Measurements from ENCODE around the gene C9orf85.

Gene C9orf85

GRCh38 chr9:71904076-71904475 lies 7.4 kb upstream of the C9orf85 start:
- DNase-seq (ENCODE audit: insufficient read length, low spot score): no peak
- no peak for FAIRE-seq
- TF ChIP-seq, protein P1, sequence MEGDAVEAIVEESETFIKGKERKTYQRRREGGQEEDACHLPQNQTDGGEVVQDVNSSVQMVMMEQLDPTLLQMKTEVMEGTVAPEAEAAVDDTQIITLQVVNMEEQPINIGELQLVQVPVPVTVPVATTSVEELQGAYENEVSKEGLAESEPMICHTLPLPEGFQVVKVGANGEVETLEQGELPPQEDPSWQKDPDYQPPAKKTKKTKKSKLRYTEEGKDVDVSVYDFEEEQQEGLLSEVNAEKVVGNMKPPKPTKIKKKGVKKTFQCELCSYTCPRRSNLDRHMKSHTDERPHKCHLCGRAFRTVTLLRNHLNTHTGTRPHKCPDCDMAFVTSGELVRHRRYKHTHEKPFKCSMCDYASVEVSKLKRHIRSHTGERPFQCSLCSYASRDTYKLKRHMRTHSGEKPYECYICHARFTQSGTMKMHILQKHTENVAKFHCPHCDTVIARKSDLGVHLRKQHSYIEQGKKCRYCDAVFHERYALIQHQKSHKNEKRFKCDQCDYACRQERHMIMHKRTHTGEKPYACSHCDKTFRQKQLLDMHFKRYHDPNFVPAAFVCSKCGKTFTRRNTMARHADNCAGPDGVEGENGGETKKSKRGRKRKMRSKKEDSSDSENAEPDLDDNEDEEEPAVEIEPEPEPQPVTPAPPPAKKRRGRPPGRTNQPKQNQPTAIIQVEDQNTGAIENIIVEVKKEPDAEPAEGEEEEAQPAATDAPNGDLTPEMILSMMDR (IDR thresholded peaks at IDR 0.05; ENCODE audit: insufficient read depth, missing control alignments): no peak

GRCh38 chr9:71908825-71909224 lies 2.6 kb upstream of the C9orf85 start:
- TF ChIP-seq, protein P1 (IDR thresholded peaks at IDR 0.05; ENCODE audit: insufficient read depth, missing control alignments): no peak
- DNase-seq (ENCODE audit: insufficient read length, low spot score) (no peak), FAIRE-seq (no peak)

DNA sequence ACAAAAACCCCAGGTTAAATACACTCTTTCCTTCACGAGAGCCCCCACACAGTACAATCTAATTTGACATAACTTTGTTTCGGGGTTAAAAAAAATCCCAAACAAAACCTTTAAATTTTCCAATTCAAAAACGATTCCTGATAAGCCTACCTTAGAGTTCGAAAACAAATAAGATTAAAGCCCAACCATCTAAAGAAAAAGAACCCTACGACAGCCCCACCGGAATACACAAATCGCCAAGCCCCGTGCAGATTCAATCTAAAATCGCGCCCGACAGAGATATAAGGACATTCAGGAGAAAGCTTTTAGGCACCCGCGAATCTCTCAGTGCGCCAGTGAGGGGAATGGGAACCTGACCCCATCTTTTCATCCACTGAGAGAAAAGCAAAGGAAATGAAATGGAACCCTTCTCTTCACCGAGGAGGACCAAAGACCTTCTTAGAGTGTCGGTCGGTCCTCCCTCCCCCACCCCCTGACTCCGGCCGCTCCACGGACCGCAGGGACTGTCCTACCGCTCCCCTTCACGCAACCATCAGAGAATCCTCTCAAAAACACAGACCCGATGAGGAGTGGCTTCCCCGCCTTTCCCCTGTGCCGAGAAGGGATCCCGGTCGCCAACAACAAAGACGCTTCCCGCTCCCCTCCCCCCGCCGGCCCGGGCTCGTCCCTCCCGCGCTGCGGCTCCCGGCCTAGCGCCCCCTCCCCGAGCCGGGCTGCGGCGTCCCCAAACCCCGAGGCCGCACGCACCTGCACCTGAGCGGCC lies 1.4 kb upstream of the C9orf85 start:
- no peak for DNase-seq (ENCODE audit: insufficient read length, low spot score)
- TF ChIP-seq, protein P1 (IDR thresholded peaks at IDR 0.05; ENCODE audit: insufficient read depth, missing control alignments): no peak
- no peak for FAIRE-seq

GRCh38 chr9:71910650-71911060 lies 784 bp upstream of the C9orf85 start:
- DNase-seq (ENCODE audit: insufficient read length, low spot score): no peak
- no peak for FAIRE-seq
- TF ChIP-seq, protein P1 (IDR thresholded peaks at IDR 0.05; ENCODE audit: insufficient read depth, missing control alignments): no peak

DNA sequence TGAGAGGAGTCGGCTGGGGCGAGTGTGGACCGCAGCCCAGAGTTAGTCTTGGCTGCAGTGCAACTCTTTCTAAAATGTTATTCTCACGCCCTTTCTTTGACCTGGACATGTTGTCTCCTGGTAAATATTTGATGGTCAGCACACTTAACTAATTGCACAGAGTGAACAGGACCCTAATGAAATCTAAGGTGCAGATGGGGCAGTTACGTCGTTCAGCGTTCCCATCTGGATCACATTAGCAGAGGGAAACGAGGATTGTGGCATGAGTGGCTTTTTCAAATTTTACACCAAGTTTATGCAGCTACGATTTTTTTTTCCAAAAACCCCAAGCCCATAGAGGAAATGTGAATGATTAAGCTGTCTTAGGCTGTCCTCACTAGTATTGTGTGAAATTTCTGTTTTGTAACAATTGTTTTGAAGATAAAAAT lies 483 bp downstream of the C9orf85 start:
- no peak for DNase-seq (ENCODE audit: insufficient read length, low spot score)
- FAIRE-seq: no peak

DNA sequence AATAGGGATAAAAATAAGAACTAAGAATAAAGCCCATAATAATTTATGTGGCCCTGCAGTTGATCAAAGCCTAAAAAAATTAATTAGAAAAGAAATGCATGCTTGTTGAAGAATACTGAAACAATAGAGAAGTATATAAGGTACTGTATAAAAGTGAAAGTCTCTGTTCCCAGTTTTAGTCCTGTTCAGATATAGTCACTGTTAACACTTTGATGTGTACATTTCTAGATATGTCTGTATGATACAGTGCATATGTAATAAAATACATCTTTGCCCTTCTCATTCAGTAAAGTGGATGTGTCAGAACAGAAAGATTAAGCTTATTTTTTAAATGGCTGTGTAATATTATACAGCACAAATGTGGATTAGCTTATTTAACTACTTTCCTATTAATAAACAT lies 4.1 kb downstream of the C9orf85 start:
- TF ChIP-seq, protein P1 (IDR thresholded peaks at IDR 0.05; ENCODE audit: insufficient read depth, missing control alignments): no peak
- no peak for DNase-seq (ENCODE audit: insufficient read length, low spot score)
- FAIRE-seq: no peak

More for the DNA sequence above, 483 bp downstream of the C9orf85 start:
- TF ChIP-seq, protein P1 (IDR thresholded peaks at IDR 0.05; ENCODE audit: insufficient read depth, missing control alignments): no peak

- FAIRE-seq: no peak
- TF ChIP-seq, protein P1 (IDR thresholded peaks at IDR 0.05; ENCODE audit: insufficient read depth, missing control alignments): no peak
- DNase-seq (ENCODE audit: insufficient read length, low spot score): no peak
These were observed 5.5 kb downstream of the C9orf85 start for GRCh38 chr9:71916834-71917534.

All from D721Med (cell line).